Spleen (tissue), 7 donors: Measurements from ENCODE around the gene DDX50.

Experiments used
- CTCF ChIP-seq, 11 experiments: fragments of 200-600 bp in 7 of 11; fragments of 450-650 bp in 4 of 11; sonication (generic) in 4 of 11; IDR thresholded peaks in 8 of 11; conservative IDR thresholded peaks in 3 of 11; 1 replicate in 7 of 11; 2 replicates in 4 of 11; pipeline versions ENCODE4 v1.4.0 to v1.8.0; 2016 to 2021; ENCODE audit warnings: antibody characterized with exemption in 11 of 11, inconsistent platforms in 4 of 11, mild to moderate bottlenecking in 1 of 11
- POLR2AphosphoS5 ChIP-seq, 3 donors: sonication (generic); formaldehyde crosslinking; IDR thresholded peaks; one replicate each; pipeline ENCODE4 v1.5.1; 2017; ENCODE audit warnings: antibody characterized with exemption in 3 of 3
- donor health status: DM: no; HTN: no; CAD: no; lungs with moderate emphysema.
- donor health status: DM: no; HTN: no; CAD: no.
- donor health status: DM: no; HTN: no; CAD: no.

GRCh38 chr10:68924593-68924992, 23.5 kb downstream of the DDX50 start:
- TF ChIP-seq POLR2AphosphoS5 (IDR thresholded peaks at IDR 0.05) = no peak
- no peak for TF ChIP-seq CTCF (IDR thresholded peaks at IDR 0.05 in 8 of 11, conservative IDR thresholded peaks at IDR 0.05 in 3 of 11)
